ENCODE results near the gene C5AR1. TPM values are rescaled to one million over a fixed set of nuclear protein-coding genes. Genes with fewer than 3 reads are reported as not detected.

The C5AR1 gene
- total and polyA plus RNA-seq, 8 donors: 0.45 to 15.2 (median 2.9) TPM

DNA sequence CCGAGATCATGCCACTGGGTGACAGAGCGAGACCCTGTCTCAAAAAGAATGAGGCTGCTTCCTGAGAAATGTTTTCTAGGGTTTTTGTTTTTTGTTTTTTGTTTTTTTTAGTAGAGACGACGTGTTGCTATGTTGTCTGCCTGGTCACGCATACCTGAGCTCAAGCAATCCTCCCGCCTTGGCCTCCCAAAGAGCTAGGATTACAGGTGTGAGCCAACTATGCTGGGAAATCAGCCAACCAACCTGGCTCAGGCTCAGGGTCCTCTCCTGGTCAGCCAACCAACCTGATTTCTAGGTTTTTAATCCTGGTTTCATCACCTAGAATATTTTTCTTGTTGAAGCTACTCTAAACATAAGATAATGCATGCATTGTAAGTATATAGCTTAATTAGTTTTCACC lies 47.2 kb downstream of the C5AR1 start:
- Histone ChIP-seq H3K9me3 (no peaks in the 10 kb centered on the region), H3K36me3 (peaks cover 86 to 97% (median 96%) of the 10 kb centered on the region in 4 donors), H3K27me3 (no peaks in the 10 kb centered on the region), H3K4me3 (no peak overlapping the region), H3K27ac (no peak overlapping the region), H3K4me1 (peaks cover 0 to 24% (median 14%) of the 10 kb centered on the region in 4 donors)
- DNase-seq: no peak
- TF ChIP-seq EP300 (IDR thresholded peaks at IDR 0.05) (no peak), POLR2AphosphoS5 (IDR thresholded peaks at IDR 0.05) (no peak), POLR2A (IDR thresholded peaks at IDR 0.05) (no peak)
- TF ChIP-seq, protein P1, sequence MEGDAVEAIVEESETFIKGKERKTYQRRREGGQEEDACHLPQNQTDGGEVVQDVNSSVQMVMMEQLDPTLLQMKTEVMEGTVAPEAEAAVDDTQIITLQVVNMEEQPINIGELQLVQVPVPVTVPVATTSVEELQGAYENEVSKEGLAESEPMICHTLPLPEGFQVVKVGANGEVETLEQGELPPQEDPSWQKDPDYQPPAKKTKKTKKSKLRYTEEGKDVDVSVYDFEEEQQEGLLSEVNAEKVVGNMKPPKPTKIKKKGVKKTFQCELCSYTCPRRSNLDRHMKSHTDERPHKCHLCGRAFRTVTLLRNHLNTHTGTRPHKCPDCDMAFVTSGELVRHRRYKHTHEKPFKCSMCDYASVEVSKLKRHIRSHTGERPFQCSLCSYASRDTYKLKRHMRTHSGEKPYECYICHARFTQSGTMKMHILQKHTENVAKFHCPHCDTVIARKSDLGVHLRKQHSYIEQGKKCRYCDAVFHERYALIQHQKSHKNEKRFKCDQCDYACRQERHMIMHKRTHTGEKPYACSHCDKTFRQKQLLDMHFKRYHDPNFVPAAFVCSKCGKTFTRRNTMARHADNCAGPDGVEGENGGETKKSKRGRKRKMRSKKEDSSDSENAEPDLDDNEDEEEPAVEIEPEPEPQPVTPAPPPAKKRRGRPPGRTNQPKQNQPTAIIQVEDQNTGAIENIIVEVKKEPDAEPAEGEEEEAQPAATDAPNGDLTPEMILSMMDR (IDR thresholded peaks at IDR 0.05): no peak
- intact Hi-C loops (cut with DNase I; ENCODE audit: low total_unique reads): no loop called here
- WGBS, 5 donors: 73 to 85% (median 80%) methylated on average over 6 of the region's 6 CpGs

GRCh38 chr19:47357788-47358680 lies 48.4 kb downstream of the C5AR1 start:
- Histone ChIP-seq H3K36me3 (peaks cover 97 to 100% (median 100%) of the 10 kb centered on the region in 4 donors), H3K4me1 (peaks cover 0 to 15% (median 8%) of the 10 kb centered on the region in 4 donors), H3K27ac (no peak overlapping the region), H3K9me3 (no peaks in the 10 kb centered on the region), H3K27me3 (no peaks in the 10 kb centered on the region), H3K4me3 (no peak overlapping the region)
- DNase-seq: no peak
- intact Hi-C loops (cut with DNase I; ENCODE audit: low total_unique reads): no loop called here
- TF ChIP-seq EP300 (IDR thresholded peaks at IDR 0.05) (no peak), POLR2AphosphoS5 (IDR thresholded peaks at IDR 0.05) (no peak), POLR2A (IDR thresholded peaks at IDR 0.05) (no peak)
- TF ChIP-seq, protein P1 (IDR thresholded peaks at IDR 0.05): no peak
- 94 to 96% (median 95%) methylated on average over 13 to 28 of the region's 28 CpGs for WGBS, 5 donors

GRCh38 chr19:47358936-47359335 lies 49.3 kb downstream of the C5AR1 start:
- Histone ChIP-seq H3K9me3 (no peaks in the 10 kb centered on the region), H3K36me3 (peaks cover 93 to 100% (median 100%) of the 10 kb centered on the region in 4 donors), H3K4me1 (peaks cover 0 to 8% (median under 1%) of the 10 kb centered on the region in 4 donors), H3K4me3 (no peak overlapping the region), H3K27ac (no peak overlapping the region), H3K27me3 (no peaks in the 10 kb centered on the region)
- 82 to 94% (median 90%) methylated on average over 6 of the region's 6 CpGs for WGBS, 5 donors
- no peak for DNase-seq
- no peak for TF ChIP-seq POLR2AphosphoS5 (IDR thresholded peaks at IDR 0.05)
- no peak for TF ChIP-seq EP300 (IDR thresholded peaks at IDR 0.05)
- TF ChIP-seq, protein P1 (IDR thresholded peaks at IDR 0.05): no peak
- TF ChIP-seq POLR2A (IDR thresholded peaks at IDR 0.05): no peak
- intact Hi-C loops (cut with DNase I; ENCODE audit: low total_unique reads): no loop called here

- no peaks in the 10 kb centered on the region for H3K9me3 ChIP-seq
- H3K4me1 ChIP-seq: no peaks in the 10 kb centered on the region
- DNase-seq: no peak
- TF ChIP-seq POLR2A (IDR thresholded peaks at IDR 0.05) (no peak), POLR2AphosphoS5 (IDR thresholded peaks at IDR 0.05) (no peak), EP300 (IDR thresholded peaks at IDR 0.05) (no peak)
- TF ChIP-seq, protein P1 (IDR thresholded peaks at IDR 0.05): no peak
- WGBS, 5 donors: 92 to 97% (median 97%) methylated on average over 21 of the region's 21 CpGs
- no peaks in the 10 kb centered on the region for H3K27me3 ChIP-seq
- H3K27ac ChIP-seq: no peak overlapping the region
- no peak overlapping the region for H3K4me3 ChIP-seq
- intact Hi-C loops (cut with DNase I; ENCODE audit: low total_unique reads): no loop called here
- peaks cover 65 to 100% (median 100%) of the 10 kb centered on the region in 4 donors for H3K36me3 ChIP-seq
These were observed 52.7 kb downstream of the C5AR1 start for GRCh38 chr19:47362321-47362720.

Measured in stomach (tissue), 9 donors.